Measurements from ENCODE around the gene NDUFA11.
A peak's percentile ranks its signal among the peaks of the same experiment; 100 is the strongest.

NDUFA11 gene

DNA sequence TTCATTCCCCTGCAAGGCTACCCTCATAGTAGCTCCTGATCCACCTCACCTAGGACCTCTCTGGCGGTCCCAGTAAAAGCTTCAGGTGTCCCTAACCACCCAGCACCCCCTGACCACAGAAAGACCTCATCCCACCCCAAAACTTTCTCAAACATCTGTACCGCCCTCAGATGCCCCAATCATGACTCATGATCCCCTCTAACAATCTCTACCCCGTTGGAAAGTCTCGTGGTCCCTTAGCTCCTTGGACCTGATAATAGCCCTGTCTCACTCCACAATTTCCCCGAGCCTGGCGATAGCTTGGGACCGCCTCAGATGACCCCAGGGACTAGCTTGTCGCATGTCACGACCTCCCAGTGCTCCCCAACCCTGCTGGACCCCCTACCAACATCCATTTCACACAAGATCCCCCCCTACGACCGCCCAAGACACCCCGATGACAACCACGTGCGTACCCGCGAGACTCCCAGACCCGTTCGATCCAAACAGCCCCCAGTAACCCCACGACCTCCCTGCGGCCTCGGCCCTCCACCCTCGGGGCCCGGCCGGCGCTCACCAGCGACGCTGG is 450 bp downstream of the NDUFA11 start:
- H3K9me3 Mint-ChIP-seq, result no peaks in the 10 kb centered on the region
- peaks cover 7% of the 10 kb centered on the region for H3K36me3 Mint-ChIP-seq
- H3K27me3 Mint-ChIP-seq, result no peaks in the 10 kb centered on the region
- peaks cover 42% of the 10 kb centered on the region for H3K4me1 Mint-ChIP-seq
- H3K27ac Mint-ChIP-seq, result peak overlapping the region; percentile 97
- H3K4me3 Mint-ChIP-seq, result peak overlapping the region; percentile 98

DNA sequence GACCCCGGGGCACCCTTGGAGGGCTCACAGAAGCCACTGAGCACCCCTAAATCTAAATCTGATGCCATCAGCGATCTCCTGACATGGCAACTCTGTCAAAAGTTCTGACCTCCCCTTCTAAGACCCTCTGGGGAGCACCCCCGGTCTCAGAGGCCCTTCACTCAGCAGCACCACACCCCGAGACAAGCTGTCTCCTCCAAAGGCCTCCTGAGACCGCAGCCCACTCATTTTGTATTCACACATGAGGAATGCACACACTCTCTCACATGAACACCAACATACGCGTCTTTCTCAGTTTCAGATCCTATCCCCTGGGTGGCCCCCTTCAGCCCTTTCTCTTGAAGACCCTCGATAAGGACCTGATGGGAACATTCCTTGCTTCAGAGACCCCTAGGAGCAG is 2.6 kb downstream of the NDUFA11 start:
- Mint-ChIP-seq H3K4me1 (peaks cover 24% of the 10 kb centered on the region), H3K27ac (peak overlapping the region; percentile 70), H3K9me3 (no peaks in the 10 kb centered on the region), H3K27me3 (no peaks in the 10 kb centered on the region), H3K4me3 (peak overlapping the region; percentile 52), H3K36me3 (peaks cover 5% of the 10 kb centered on the region)

DNA sequence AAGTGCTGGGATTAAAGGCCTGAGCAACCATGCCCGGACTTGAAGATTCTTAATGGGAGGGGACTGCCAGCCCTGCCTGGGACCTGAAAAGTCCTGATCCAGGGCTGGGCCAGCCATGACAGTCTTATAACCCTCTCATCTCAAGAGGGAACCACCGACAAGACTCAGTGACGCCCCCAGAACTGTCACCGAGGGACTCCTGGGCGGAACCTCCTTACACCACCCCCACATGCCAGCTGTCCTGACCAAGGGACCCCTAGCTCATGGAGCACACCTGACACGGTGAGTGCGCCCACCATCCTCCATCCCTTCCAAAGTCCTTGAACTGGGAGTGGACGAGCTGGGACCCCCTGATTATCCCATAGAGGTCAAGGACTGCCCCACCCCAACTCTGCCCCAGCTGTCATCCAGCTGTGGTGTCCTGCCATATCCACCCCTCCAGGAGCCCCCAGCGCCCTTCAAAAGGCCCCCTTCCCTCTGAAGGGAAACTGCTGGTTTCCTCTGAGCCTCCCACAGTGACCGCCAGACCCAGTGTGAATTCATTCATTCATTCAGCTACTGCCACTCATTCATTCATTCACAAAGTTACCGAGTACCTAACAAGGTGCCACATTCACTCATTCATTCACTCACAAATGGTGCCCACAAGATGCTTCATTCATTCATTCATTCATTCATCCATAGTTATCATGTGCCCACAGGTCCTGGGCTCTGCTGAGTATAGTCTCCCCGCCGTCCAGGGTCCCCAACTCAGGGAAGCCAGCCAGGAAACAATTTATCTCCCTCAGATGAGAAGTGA is 3.7 kb downstream of the NDUFA11 start:
- Mint-ChIP-seq H3K36me3 (peaks cover 5% of the 10 kb centered on the region), H3K4me3 (no peak overlapping the region), H3K27ac (peak overlapping the region; percentile 68), H3K9me3 (no peaks in the 10 kb centered on the region), H3K27me3 (no peaks in the 10 kb centered on the region), H3K4me1 (peaks cover 22% of the 10 kb centered on the region)

DNA sequence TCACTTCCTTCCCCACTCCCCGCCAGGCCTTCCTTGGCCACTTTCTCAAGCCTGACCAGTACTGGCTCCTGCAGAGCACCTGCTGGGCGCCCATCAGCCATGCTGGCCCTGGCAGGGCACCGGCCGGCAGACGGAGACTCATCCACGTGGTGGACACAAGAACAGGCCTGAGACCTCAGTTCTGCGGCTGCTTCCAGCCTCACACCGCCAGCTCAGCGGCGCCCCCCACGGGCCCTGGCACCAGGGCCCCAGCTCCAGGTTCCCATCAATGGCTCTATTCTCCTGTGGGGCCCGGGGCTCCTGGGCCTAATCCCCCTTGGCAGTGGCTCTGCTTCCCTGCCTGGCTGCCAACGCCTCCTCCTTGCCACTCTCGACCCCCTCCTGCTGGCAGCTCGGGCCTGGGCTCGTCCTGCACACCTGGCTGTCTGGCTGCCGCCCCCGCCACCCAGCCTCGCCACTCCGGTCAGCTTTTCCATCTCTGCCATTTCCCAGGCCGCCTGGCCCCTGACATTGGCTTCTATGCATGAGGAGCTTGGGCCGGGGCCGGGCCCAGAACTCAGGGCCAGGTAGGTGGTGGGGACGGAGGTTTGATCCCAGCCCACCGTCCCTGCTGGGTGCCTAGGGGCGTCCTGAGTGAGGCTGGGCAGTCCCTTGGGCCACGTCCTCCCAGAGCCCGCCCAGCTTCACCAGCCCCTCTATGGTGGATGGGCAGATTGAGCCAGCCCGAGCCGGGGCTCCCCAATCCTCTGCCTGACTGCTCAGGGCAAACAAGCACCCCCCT is 6.2 kb downstream of the NDUFA11 start:
- peaks cover 17% of the 10 kb centered on the region for H3K4me1 Mint-ChIP-seq
- peak overlapping the region; percentile 12 for H3K27ac Mint-ChIP-seq
- H3K4me3 Mint-ChIP-seq, result no peak overlapping the region
- H3K9me3 Mint-ChIP-seq, result no peaks in the 10 kb centered on the region
- peaks cover 5% of the 10 kb centered on the region for H3K36me3 Mint-ChIP-seq
- H3K27me3 Mint-ChIP-seq, result no peaks in the 10 kb centered on the region

DNA sequence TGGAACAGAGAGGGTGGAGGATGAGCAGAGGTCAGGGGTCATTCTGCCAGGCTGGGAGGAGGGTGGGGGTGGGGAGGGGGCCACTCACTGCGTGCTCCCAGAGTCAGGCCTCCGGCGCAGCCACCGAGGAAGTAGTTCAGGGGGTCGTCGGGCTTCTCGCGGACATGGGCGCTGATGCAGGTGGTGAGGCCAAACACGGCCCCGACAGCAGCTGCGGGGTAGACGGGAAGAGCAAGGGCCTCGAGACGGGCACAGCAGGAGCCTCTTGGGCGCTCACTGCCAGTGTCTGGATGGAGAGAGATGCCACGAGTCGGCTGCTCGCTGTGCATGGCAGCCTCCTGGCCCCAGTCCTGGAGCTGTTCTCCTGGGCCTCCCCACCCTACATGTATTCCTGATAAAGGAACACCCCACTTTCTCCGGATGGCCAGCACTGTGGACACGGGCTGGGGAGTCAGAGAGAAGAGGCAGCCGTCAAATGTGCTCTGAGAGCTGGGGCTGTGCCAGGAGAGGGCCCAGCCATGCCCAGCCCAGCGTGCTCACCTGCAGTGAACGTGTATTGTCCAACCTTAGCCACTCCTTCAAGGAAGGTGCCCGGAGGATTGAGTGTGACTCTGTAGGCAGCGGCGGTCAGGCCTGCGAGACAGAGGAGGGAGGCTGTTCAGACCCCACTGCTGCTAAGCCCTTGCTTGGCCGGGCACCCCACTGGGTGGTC is 7.1 kb downstream of the NDUFA11 start:
- Mint-ChIP-seq H3K27me3 (no peaks in the 10 kb centered on the region), H3K4me3 (no peak overlapping the region), H3K9me3 (no peaks in the 10 kb centered on the region), H3K36me3 (peaks cover 5% of the 10 kb centered on the region), H3K4me1 (peaks cover 14% of the 10 kb centered on the region), H3K27ac (no peak overlapping the region)

DNA sequence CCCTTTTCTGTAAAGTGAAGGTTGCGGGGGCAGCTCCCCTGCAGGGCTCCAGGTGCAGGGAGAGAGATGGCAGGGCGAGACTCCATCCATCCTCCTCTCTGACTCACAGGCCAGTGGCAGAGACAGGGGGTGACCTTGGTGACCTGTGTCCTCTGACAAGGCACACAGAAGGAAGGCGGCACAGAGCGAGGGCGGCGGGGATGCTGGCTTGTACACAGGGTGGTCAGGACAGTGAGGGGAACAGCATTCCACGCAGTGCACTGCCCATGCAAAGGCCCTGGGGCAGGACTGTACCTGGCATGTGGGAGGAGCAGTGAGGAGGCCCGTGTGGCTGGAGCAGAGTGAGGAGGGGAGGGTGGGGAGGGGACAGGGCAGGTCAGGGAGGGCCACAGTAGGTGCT is 7.7 kb downstream of the NDUFA11 start:
- H3K4me1 Mint-ChIP-seq, result peaks cover 8% of the 10 kb centered on the region
- no peaks in the 10 kb centered on the region for H3K27me3 Mint-ChIP-seq
- no peaks in the 10 kb centered on the region for H3K9me3 Mint-ChIP-seq
- peaks cover 3% of the 10 kb centered on the region for H3K36me3 Mint-ChIP-seq
- H3K4me3 Mint-ChIP-seq, result no peak overlapping the region
- H3K27ac Mint-ChIP-seq, result no peak overlapping the region

DNA sequence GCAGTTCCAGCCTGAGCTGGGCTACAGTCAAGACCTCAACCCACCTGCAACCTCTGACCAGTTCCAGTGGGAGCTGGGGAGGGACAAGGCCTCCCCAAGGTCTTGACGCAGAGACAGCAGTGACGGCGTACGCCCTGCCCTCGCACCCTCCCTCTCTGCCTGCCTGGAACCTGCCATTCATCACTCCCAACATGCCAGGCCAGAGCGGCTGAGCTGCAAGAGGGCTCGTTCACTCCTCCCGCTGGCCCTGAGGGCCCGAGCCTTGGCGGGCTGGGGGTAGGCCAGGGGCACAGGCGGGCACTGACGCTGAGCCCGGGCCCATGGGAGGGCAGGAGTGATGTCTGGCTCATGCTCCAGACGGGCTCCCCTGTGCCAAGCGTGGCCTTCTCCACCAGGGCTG is 8.2 kb downstream of the NDUFA11 start:
- no peaks in the 10 kb centered on the region for H3K27me3 Mint-ChIP-seq
- peaks cover 3% of the 10 kb centered on the region for H3K36me3 Mint-ChIP-seq
- H3K4me1 Mint-ChIP-seq, result peaks cover 7% of the 10 kb centered on the region
- H3K9me3 Mint-ChIP-seq, result no peaks in the 10 kb centered on the region
- no peak overlapping the region for H3K4me3 Mint-ChIP-seq
- no peak overlapping the region for H3K27ac Mint-ChIP-seq

DNA sequence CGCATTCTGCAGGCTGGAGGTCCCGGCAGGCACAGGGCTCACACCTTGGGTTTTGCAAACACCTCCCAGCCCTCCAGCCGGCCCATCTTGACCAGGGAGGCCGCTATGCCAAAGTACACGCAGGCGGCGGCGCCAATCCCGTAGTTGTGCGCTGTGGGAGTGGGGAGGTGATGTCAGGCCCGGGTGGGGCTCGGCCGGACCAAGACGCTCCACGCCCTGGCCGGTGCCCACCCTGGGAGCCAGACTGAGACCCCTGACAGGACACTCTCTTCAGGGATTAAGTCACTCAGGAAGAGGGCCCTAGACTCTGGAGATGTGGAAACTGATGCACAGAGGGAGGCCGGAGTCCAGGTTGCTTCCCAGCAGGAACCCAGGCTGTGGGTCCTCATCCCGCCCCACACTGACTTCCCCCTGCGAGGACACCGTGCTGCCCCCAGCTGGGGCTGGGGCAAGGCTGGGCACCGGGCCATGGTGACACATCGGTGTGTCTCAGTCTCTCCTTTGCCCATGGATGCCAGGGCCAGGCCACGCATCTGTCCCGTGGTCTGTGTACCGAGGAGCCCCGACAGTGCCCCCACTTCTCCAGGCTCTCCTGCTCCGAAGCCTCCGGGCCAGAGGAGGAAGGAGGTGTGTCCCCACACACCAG is 8.8 kb downstream of the NDUFA11 start:
- H3K27me3 Mint-ChIP-seq, result no peaks in the 10 kb centered on the region
- H3K4me1 Mint-ChIP-seq, result peaks cover 1% of the 10 kb centered on the region
- H3K9me3 Mint-ChIP-seq, result no peaks in the 10 kb centered on the region
- H3K4me3 Mint-ChIP-seq, result no peak overlapping the region
- no peak overlapping the region for H3K27ac Mint-ChIP-seq
- H3K36me3 Mint-ChIP-seq, result no peaks in the 10 kb centered on the region

DNA sequence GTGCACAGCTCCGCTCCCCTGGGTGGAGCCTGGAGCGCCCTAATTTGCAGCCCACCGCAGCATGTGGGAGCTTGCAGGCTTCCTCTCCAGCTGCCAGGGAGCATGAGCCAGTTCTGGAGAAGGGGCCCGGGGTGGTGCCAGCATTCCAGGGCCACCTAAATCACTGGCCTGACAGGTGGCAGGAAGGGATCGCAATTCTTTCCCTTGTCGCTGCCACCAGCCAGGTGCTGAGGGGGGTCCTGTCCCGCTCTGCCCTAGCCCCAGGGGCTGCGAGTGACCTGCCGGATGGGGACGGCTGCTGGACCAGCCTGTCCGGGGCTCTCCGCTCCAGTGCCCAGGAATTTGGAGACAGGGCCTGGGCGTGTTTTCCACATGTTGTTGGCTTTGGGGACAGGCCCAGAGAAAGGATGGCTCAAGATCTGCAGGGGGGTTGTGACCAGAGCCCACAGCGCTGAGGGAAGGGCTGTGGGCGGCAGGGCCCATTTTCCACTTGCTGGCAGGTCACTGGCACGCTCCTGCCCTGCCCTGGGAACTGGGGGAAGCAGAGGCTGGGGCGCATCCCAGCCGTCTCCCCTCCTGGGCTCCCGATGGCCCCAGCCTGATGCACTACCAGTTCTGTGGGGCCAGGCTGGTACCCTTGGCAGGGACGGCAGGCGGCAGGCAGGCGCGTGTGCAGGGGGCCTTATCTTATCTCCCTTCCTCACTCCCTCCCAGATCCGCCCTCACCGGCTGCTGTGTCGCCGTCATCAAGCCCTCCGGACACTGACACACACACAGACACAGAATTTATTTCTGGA is 9.5 kb downstream of the NDUFA11 start:
- Mint-ChIP-seq H3K4me1 (no peaks in the 10 kb centered on the region), H3K27ac (no peak overlapping the region), H3K4me3 (no peak overlapping the region), H3K9me3 (no peaks in the 10 kb centered on the region), H3K36me3 (no peaks in the 10 kb centered on the region), H3K27me3 (no peaks in the 10 kb centered on the region)

DNA sequence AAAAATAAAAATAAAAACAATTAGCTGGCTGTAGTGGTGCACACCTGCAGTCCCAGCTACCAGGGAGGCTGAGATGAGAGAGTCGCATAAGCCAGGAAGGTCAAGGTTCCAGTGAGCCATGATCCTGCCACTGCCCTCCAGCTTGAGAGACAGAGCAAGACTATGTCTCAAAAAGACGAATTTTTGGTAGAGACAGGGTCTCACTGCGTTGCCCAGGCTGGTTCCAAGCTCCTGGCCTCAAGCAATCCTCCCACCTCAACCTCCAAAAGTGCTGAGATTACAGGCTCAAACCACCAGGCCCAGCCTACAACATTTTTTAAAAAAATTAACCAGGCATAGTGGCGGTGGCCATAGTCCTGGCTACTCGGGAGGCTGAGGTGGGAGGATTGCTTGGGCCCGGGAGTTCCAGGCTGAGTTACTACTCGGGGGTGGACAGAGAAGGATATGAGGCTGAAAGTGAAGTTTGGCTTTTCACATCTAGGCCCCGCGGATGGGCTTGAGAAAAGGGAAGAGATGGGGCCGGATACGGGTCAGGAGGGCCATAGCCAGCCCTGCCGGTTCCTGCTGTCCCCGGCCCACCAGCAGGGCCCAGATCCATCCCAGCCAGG is 10.2 kb downstream of the NDUFA11 start:
- Mint-ChIP-seq H3K4me3 (no peak overlapping the region), H3K4me1 (no peaks in the 10 kb centered on the region), H3K9me3 (no peaks in the 10 kb centered on the region), H3K36me3 (no peaks in the 10 kb centered on the region), H3K27me3 (peaks cover 1% of the 10 kb centered on the region), H3K27ac (no peak overlapping the region)

DNA sequence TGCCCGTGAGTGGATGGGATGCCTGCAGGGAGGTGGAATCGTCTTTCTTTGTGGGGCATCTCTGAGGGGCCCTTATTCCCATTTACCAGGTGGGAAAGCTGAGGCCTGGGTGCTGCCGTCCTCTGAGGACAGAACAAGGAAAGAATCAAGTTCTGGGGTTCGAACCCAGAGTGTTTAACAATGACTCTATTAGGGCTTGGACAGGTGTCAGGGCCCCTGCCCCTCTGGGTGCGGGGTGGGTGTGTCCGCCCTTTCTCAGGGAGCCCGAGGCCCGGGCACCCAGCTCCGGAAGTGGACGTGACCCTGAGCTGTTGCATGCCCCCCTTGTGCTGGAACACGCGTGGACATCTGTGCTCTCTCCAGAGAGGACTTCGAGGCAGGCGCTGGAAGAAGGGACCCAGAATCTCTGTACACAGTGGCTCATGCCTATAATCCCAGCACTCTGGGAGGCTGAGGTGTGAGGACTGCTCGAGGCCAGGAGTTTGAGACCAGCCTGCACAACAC is 10.8 kb downstream of the NDUFA11 start:
- no peaks in the 10 kb centered on the region for H3K4me1 Mint-ChIP-seq
- H3K9me3 Mint-ChIP-seq, result no peaks in the 10 kb centered on the region
- H3K36me3 Mint-ChIP-seq, result no peaks in the 10 kb centered on the region
- H3K27me3 Mint-ChIP-seq, result peaks cover 4% of the 10 kb centered on the region
- H3K4me3 Mint-ChIP-seq, result no peak overlapping the region
- H3K27ac Mint-ChIP-seq, result no peak overlapping the region

DNA sequence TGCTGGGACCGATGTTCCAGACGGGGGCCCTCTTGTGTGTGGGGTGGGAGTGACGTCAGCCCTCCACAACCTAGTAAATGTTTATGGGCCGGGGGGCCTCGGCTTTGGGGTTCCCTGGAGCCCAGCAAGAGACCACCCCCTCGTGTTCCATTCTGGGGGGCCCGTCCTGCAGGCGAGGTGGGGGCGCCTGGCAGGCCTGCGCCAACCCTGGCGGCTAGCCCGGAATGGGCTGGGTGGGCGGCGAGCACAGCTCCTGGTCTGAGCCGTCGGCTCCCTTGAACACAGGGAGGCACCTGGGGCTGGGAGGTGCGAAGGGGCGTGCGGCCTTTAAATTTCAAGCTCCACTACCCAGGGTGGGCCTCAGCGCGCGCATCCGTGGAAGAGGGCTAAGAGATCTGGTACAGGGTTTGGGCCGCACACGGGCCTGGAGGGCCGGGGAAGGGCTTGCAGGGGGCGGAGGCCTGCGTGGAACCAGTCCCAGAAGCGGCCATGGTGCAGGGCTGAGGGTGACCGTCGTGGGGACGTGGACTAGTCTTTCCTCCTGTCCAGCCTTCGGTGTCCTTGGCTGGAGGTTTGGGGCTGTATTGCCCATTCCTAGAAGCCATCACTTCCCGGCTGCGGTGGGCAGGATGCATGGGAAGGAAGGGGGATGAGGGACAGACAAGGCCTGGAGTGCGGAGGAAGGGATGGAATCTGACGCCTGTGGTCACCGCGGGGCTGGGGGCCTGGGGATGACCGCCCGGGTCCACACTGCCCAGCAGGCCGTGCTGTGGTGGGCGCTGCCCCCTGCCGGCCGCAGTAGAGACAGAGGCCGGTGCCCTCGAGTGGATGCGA is 11.4 kb downstream of the NDUFA11 start:
- Mint-ChIP-seq H3K9me3 (no peaks in the 10 kb centered on the region), H3K36me3 (no peaks in the 10 kb centered on the region), H3K4me1 (no peaks in the 10 kb centered on the region), H3K4me3 (no peak overlapping the region), H3K27ac (no peak overlapping the region), H3K27me3 (peaks cover 4% of the 10 kb centered on the region)

DNA sequence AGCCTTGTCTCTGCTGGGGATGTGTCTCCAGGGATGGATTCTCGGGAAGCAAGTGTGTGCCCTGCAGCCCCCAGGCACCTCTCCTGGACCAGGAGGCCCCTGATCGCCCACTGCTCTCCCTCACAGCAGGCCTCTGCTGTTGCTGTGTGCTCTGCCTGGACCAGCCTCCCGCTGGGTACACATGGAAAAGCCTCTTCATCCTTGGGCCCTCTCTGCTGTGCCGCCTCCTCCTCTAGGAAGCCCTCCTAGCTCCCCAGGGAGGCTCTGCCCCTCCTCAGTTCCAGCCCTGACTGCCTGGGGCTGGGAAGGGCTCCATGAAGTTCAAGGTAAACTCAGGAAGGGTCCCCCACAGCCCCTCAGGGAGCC is 12.0 kb downstream of the NDUFA11 start:
- Mint-ChIP-seq H3K4me3 (no peak overlapping the region), H3K27me3 (peaks cover 5% of the 10 kb centered on the region), H3K4me1 (no peaks in the 10 kb centered on the region), H3K27ac (no peak overlapping the region), H3K36me3 (no peaks in the 10 kb centered on the region), H3K9me3 (no peaks in the 10 kb centered on the region)

Data from activated naive CD4-positive, alpha-beta T cell treated with anti-CD3 and anti-CD28 coated beads, Interleukin-2, amount 50 U/mL, for 24 hours (primary cell).